H9 (cell line): ENCODE results near the gene YPEL1. TPM values are rescaled to one million over a fixed set of nuclear protein-coding genes. Genes with fewer than 3 reads are reported as not detected.

ENCODE experiments used
- DNase-seq: peaks from one replicate; pipeline ENCODE4 v3.0.0-alpha.2; 2017
- H2AFZ ChIP-seq: one replicate; pipeline ENCODE4 v1.6.1; 2013; ENCODE audit warnings: mild to moderate bottlenecking, low read length, control low read depth, moderate library complexity
- H2AK5ac ChIP-seq: 2 replicates; pipeline ENCODE4 v1.6.1; 2013; ENCODE audit warnings: low read length, control low read depth, mixed read lengths; ENCODE audit not compliant: insufficient read length
- H2BK120ac ChIP-seq: one replicate; pipeline ENCODE4 v1.6.1; 2013; ENCODE audit warnings: low read depth, mild to moderate bottlenecking, low read length, control low read depth, inconsistent platforms; ENCODE audit not compliant: poor library complexity, severe bottlenecking
- H2BK12ac ChIP-seq: 2 replicates; pipeline ENCODE4 v1.6.1; 2013; ENCODE audit warnings: low read length, control low read depth, mixed read lengths, low read depth; ENCODE audit not compliant: insufficient read length
- H2BK15ac ChIP-seq: 2 replicates; pipeline ENCODE4 v1.6.1; 2013; ENCODE audit warnings: low read depth, low read length, control low read depth
- H2BK20ac ChIP-seq: one replicate; pipeline ENCODE4 v1.6.1; 2013; ENCODE audit warnings: low read depth, mild to moderate bottlenecking, low read length, control low read depth, inconsistent platforms; ENCODE audit not compliant: poor library complexity, severe bottlenecking
- H2BK5ac ChIP-seq: 2 replicates; pipeline ENCODE4 v1.6.1; 2013; ENCODE audit warnings: low read length, control low read depth, mixed read lengths; ENCODE audit not compliant: insufficient read length
- H3K14ac ChIP-seq: 2 replicates; pipeline ENCODE4 v1.6.1; 2013; ENCODE audit warnings: low read length, control low read depth; ENCODE audit not compliant: insufficient read depth
- H3K18ac ChIP-seq: 2 replicates; pipeline ENCODE4 v1.6.1; 2013; ENCODE audit warnings: low read depth, mild to moderate bottlenecking, mixed read lengths, low read length, control low read depth; ENCODE audit not compliant: insufficient read length
- H3K23ac ChIP-seq: 2 replicates; pipeline ENCODE4 v1.6.1; 2013; ENCODE audit warnings: low read length, control low read depth, mixed read lengths, low read depth; ENCODE audit not compliant: insufficient read length
- H3K23me2 ChIP-seq: 2 replicates; pipeline ENCODE4 v1.6.1; 2013; ENCODE audit warnings: low read depth, mild to moderate bottlenecking, mixed read lengths, low read length, control low read depth; ENCODE audit not compliant: insufficient read length, poor library complexity, severe bottlenecking
- H3K27ac ChIP-seq: 2 replicates; pipeline ENCODE4 v1.5.1; 2013; ENCODE audit warnings: low read length, control low read depth, mixed read lengths, low read depth; ENCODE audit not compliant: insufficient read length
- H3K27me3 ChIP-seq: 2 replicates; pipeline ENCODE4 v1.6.1; 2013; ENCODE audit warnings: low read length, control low read depth, inconsistent platforms; ENCODE audit not compliant: insufficient read depth
- H3K4ac ChIP-seq: 2 replicates; pipeline ENCODE4 v1.6.1; 2013; ENCODE audit warnings: low read depth, mild to moderate bottlenecking, control low read depth, inconsistent platforms, low read length, moderate library complexity
- H3K4me1 ChIP-seq: 2 replicates; pipeline ENCODE4 v1.6.1; 2013; ENCODE audit warnings: low read length, control low read depth, inconsistent platforms; ENCODE audit not compliant: insufficient read depth
- H3K4me2 ChIP-seq: 2 replicates; pipeline ENCODE4 v1.6.1; 2013; ENCODE audit warnings: low read length, control low read depth, mixed read lengths; ENCODE audit not compliant: insufficient read length, insufficient read depth
- H3K56ac ChIP-seq: 2 replicates; pipeline ENCODE4 v1.6.1; 2013; ENCODE audit warnings: low read depth, mild to moderate bottlenecking, mixed read lengths, low read length, control low read depth; ENCODE audit not compliant: insufficient read length
- H3K79me1 ChIP-seq: 2 replicates; pipeline ENCODE4 v1.6.1; 2013; ENCODE audit warnings: low read depth, mild to moderate bottlenecking, moderate library complexity, low read length, control low read depth, inconsistent platforms; ENCODE audit not compliant: insufficient read depth, poor library complexity, severe bottlenecking
- H3K79me2 ChIP-seq: 2 replicates; pipeline ENCODE4 v1.6.1; 2013; ENCODE audit warnings: low read length, control low read depth, inconsistent platforms; ENCODE audit not compliant: insufficient read depth
- H3K9ac ChIP-seq: 2 replicates; pipeline ENCODE4 v1.6.1; 2013; ENCODE audit warnings: low read length, control low read depth, mixed read lengths; ENCODE audit not compliant: insufficient read length; ENCODE audit errors: extremely low read depth
- H3K9me3 ChIP-seq: one replicate; pipeline ENCODE4 v1.6.1; 2013; ENCODE audit warnings: low read depth, low read length, inconsistent platforms; ENCODE audit not compliant: control insufficient read depth
- H3T11ph ChIP-seq: one replicate; pipeline ENCODE4 v1.6.1; 2013; ENCODE audit warnings: mild to moderate bottlenecking, low read length, control low read depth, inconsistent platforms
- H4K20me1 ChIP-seq: one replicate; pipeline ENCODE4 v1.6.1; 2013; ENCODE audit not compliant: control insufficient read depth, insufficient read length, insufficient read depth
- H4K5ac ChIP-seq: 2 replicates; pipeline ENCODE4 v1.6.1; 2013; ENCODE audit warnings: low read depth, mild to moderate bottlenecking, mixed read lengths, low read length, control low read depth; ENCODE audit not compliant: insufficient read length
- H4K8ac ChIP-seq: replicated peaks from 2 replicates; pipeline ENCODE4 v1.6.1; 2013; ENCODE audit warnings: low read length, control low read depth, mixed read lengths, low read depth; ENCODE audit not compliant: insufficient read length
- H4K91ac ChIP-seq: 2 replicates; pipeline ENCODE4 v1.6.1; 2013; ENCODE audit warnings: low read depth, mild to moderate bottlenecking, moderate library complexity, mixed read lengths, low read length, control low read depth; ENCODE audit not compliant: insufficient read length
- H3K27ac Mint-ChIP-seq, 3 experiments: 2 replicates in 2 of 3; 3 replicates in 1 of 3; pipeline ENCODE4 v1.8.0; 2020 to 2021; ENCODE audit warnings: mixed read lengths in 3 of 3, mild to moderate bottlenecking in 1 of 3, moderate library complexity in 1 of 3
- H3K27me3 Mint-ChIP-seq: 2 replicates; pipeline ENCODE4 v1.8.0; 2021; ENCODE audit warnings: low read depth, mild to moderate bottlenecking, moderate library complexity, mixed read lengths
- H3K36me3 Mint-ChIP-seq, 3 experiments: 2 replicates in 2 of 3; 3 replicates in 1 of 3; pipeline ENCODE4 v1.8.0; 2020 to 2021; ENCODE audit warnings: low read depth in 3 of 3, mixed read lengths in 3 of 3; ENCODE audit not compliant: insufficient read depth in 1 of 3
- H3K4me1 Mint-ChIP-seq, 2 experiments: 2 replicates each; pipeline ENCODE4 v1.8.0; 2020; ENCODE audit warnings: mixed read lengths in 2 of 2
- H3K4me3 Mint-ChIP-seq, 2 experiments: 2 replicates in 1 of 2; 3 replicates in 1 of 2; pipeline ENCODE4 v1.8.0; 2020 to 2021; ENCODE audit warnings: mild to moderate bottlenecking in 2 of 2, mixed read lengths in 2 of 2, moderate library complexity in 1 of 2
- H3K9me3 Mint-ChIP-seq, 2 experiments: 2 replicates in 1 of 2; 3 replicates in 1 of 2; pipeline ENCODE4 v1.8.0; 2020; ENCODE audit warnings: mild to moderate bottlenecking in 2 of 2, mixed read lengths in 2 of 2, moderate library complexity in 1 of 2
- CTCF ChIP-seq: fragments of 200-600 bp; sonication (generic); conservative IDR thresholded peaks from 3 replicates; pipeline ENCODE4 v1.8.0; 2021; ENCODE audit warnings: antibody characterized with exemption, mild to moderate bottlenecking
- WGBS: extraction: QIAGEN DNeasy Blood & Tissue Kit; methylation state at CpG from one replicate; pipeline ENCODE4 v1.1.7; 2013; ENCODE audit warnings: missing lambda C conversion rate, low lambda C conversion rate, mixed read lengths; ENCODE audit not compliant: insufficient read length; ENCODE audit errors: extremely low coverage; 5-methylcytosine and 5-hydroxymethylcytosine counted together
- total RNA-seq: library from RNA; stranded (reverse); gene quantifications from 2 replicates; pipeline ENCODE4 v1.2.1, GENCODE V29; 2021

Gene YPEL1
- total RNA-seq, 1 experiment from 2014 or later = 5.4 TPM

- no peak overlapping the region for H4K91ac ChIP-seq
- no peak overlapping the region for H2AFZ ChIP-seq
- H3K4me1 ChIP-seq = no peaks in the 10 kb centered on the region
- H3K27ac ChIP-seq = no peak overlapping the region
- no peaks in the 10 kb centered on the region for H3K79me1 ChIP-seq
- no peak overlapping the region for H3K18ac ChIP-seq
- H3K4me3 Mint-ChIP-seq = no peak overlapping the region
- H3K4ac ChIP-seq = no peak overlapping the region
- H4K20me1 ChIP-seq = no peaks in the 10 kb centered on the region
- no peak overlapping the region for H3K14ac ChIP-seq
- H4K8ac ChIP-seq = no peak overlapping the region
- TF ChIP-seq CTCF = no peak
- no peak overlapping the region for H3K9ac ChIP-seq
- no peak overlapping the region for H2AK5ac ChIP-seq
- peaks cover 67% of the 10 kb centered on the region for H3K27me3 Mint-ChIP-seq
- no CpG with 5 or more reads among the region's 10 CpGs for WGBS
- H3K23ac ChIP-seq = no peak overlapping the region
- no peak overlapping the region for H3K27ac Mint-ChIP-seq
- H3K56ac ChIP-seq = no peak overlapping the region
- no peak overlapping the region for H2BK20ac ChIP-seq
- H3K27me3 ChIP-seq = no peaks in the 10 kb centered on the region; the same call in 1 of the 2 replicates
- H3K9me3 ChIP-seq = no peaks in the 10 kb centered on the region
- no peaks in the 10 kb centered on the region for H3K23me2 ChIP-seq
- H2BK120ac ChIP-seq = no peak overlapping the region
- H3K36me3 Mint-ChIP-seq = no peaks in the 10 kb centered on the region; a peak in 1 of 7 replicates
- DNase-seq = no peak
- no peak overlapping the region for H2BK12ac ChIP-seq
- no peaks in the 10 kb centered on the region for H3K9me3 Mint-ChIP-seq
- no peak overlapping the region for H4K5ac ChIP-seq
- no peak overlapping the region for H3T11ph ChIP-seq
- no peak overlapping the region for H2BK15ac ChIP-seq
- H3K79me2 ChIP-seq = no peaks in the 10 kb centered on the region
- H2BK5ac ChIP-seq = no peak overlapping the region
- H3K4me1 Mint-ChIP-seq = peaks cover 4 to 8% of the 10 kb centered on the region in 2 experiments; a peak in 2 of 4 replicates
- H3K4me2 ChIP-seq = no peak overlapping the region
These were observed 5.5 kb upstream of the YPEL1 start for GRCh38 chr22:21741059-21741458.
